Measurements from ENCODE around the gene ALDH1L2. TPM values are rescaled to one million over a fixed set of nuclear protein-coding genes. Genes with fewer than 3 reads are reported as not detected.

ALDH1L2 gene
- total and polyA plus RNA-seq, 9 of the 15 experiments (the other 6 are each of a cell fraction or from before 2014, with no cell fraction given) = 1.1 to 9.9 (median 3.8) TPM

GRCh38 chr12:104997541-104997940 is 86.7 kb downstream of the ALDH1L2 start (continued):
- TF ChIP-seq REST (IDR thresholded peaks at IDR 0.05; ENCODE audit: borderline replicate concordance) (no peak), REST (CRISPR knock-in tag; IDR thresholded peaks at IDR 0.05; ENCODE audit: low read depth) (no peak)

GRCh38 chr12:104994336-104994735 is 89.9 kb downstream of the ALDH1L2 start:
- Histone ChIP-seq H3K9ac (ENCODE audit: insufficient read depth in 1 of 2, low read depth in 2 of 2, low read length in 2 of 2) (no peak overlapping the region), H3K27ac (ENCODE audit: extremely low read depth, low read depth, low read length) (no peak overlapping the region), H3K79me2 (ENCODE audit: control insufficient read depth, insufficient read depth, low read length) (peaks cover 16% of the 10 kb centered on the region; the same call in 2 of the 3 replicates), H3K36me3 (ENCODE audit: control insufficient read depth, insufficient read depth, low read length) (peaks cover 96% of the 10 kb centered on the region), H3K9me1 (ENCODE audit: control insufficient read depth, insufficient read depth, low read length) (no peaks in the 10 kb centered on the region), H3K4me2 (ENCODE audit: insufficient read depth, low read length) (no peak overlapping the region), H3K4me3 (no peak overlapping the region), H4K20me1 (replicated peaks; ENCODE audit: control insufficient read depth, insufficient read depth, low read length) (no peaks in the 10 kb centered on the region), H3K9me3 (replicated peaks; ENCODE audit: control insufficient read depth, insufficient read depth, low read depth, low read length) (no peaks in the 10 kb centered on the region), H3K27me3 (ENCODE audit: control insufficient read depth in 2 of 2, insufficient read depth in 2 of 2, low read length in 2 of 2) (no peaks in the 10 kb centered on the region), H3K4me1 (replicated peaks in 1 of 2; ENCODE audit: control insufficient read depth in 2 of 2, insufficient read depth in 2 of 2, low read length in 2 of 2) (no peaks in the 10 kb centered on the region), H2AFZ (ENCODE audit: low read depth, low read length) (no peak overlapping the region)
- no peak for FAIRE-seq
- in situ Hi-C loops (cut with MboI) = no loop called here
- intact Hi-C loops (cut with micrococcal nuclease) = no loop called here
- POLR2A ChIA-PET = no interaction called here
- 81% methylated on average over 3 of the region's 3 CpGs for WGBS (ENCODE audit: insufficient coverage, low coverage, missing lambda C conversion rate)
- CTCF ChIA-PET (ENCODE audit: low intra/inter-chr PET ratio) = no interaction called here
- ATAC-seq = no peak
- no TSS peak for BruUV-seq (replicated peaks)
- DNase-seq (ENCODE audit: extremely low read depth in 1 of 4, low spot score in 3 of 4) = no peak
- no peak for TF ChIP-seq HMG20A (CRISPR knock-in tag; conservative IDR thresholded peaks at IDR 0.05)
- TF ChIP-seq, protein P1, sequence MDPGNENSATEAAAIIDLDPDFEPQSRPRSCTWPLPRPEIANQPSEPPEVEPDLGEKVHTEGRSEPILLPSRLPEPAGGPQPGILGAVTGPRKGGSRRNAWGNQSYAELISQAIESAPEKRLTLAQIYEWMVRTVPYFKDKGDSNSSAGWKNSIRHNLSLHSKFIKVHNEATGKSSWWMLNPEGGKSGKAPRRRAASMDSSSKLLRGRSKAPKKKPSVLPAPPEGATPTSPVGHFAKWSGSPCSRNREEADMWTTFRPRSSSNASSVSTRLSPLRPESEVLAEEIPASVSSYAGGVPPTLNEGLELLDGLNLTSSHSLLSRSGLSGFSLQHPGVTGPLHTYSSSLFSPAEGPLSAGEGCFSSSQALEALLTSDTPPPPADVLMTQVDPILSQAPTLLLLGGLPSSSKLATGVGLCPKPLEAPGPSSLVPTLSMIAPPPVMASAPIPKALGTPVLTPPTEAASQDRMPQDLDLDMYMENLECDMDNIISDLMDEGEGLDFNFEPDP (CRISPR knock-in tag; IDR thresholded peaks at IDR 0.05) = no peak
- TF ChIP-seq ZNF197 (CRISPR knock-in tag; IDR thresholded peaks at IDR 0.05; ENCODE audit: low read depth) = no peak
- TF ChIP-seq, protein P2, sequence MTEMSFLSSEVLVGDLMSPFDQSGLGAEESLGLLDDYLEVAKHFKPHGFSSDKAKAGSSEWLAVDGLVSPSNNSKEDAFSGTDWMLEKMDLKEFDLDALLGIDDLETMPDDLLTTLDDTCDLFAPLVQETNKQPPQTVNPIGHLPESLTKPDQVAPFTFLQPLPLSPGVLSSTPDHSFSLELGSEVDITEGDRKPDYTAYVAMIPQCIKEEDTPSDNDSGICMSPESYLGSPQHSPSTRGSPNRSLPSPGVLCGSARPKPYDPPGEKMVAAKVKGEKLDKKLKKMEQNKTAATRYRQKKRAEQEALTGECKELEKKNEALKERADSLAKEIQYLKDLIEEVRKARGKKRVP (CRISPR knock-in tag; IDR thresholded peaks at IDR 0.05) = no peak
- no peak for TF ChIP-seq ZNF79 (CRISPR knock-in tag; IDR thresholded peaks at IDR 0.05; ENCODE audit: low read depth)
- no peak for TF ChIP-seq DIDO1 (tag; IDR thresholded peaks at IDR 0.05; ENCODE audit: low read depth)
- no peak for TF ChIP-seq CREB3 (tag; conservative IDR thresholded peaks at IDR 0.05; ENCODE audit: low read depth)

All from K562 (cell line).